ENCODE measurements around the gene ACADSB.

The ACADSB gene

GRCh38 chr10:123103944-123104343 is 95.1 kb downstream of the ACADSB start:
- no peak for DNase-seq

Measured in stimulated activated CD4-positive, alpha-beta T cell treated with anti-CD3 and anti-CD28 coated beads, Interleukin-1b, Interleukin-23, amount 100 ng/mL, for 48 hours (primary cell).